GM12891 (cell line): ENCODE data around the gene CRMP1.

Source experiments
- PAX5 ChIP-seq: IDR thresholded peaks from 2 replicates; pipeline ENCODE4 v1.6.1; 2011; ENCODE audit warnings: low read length, moderate library complexity, mild to moderate bottlenecking; ENCODE audit not compliant: insufficient read depth, severe bottlenecking
- POLR2A ChIP-seq: IDR thresholded peaks from 2 replicates; pipeline ENCODE4 v1.6.1; 2011; ENCODE audit warnings: low read depth, low read length, control low read depth
- POLR2AphosphoS5 ChIP-seq: IDR thresholded peaks from 2 replicates; pipeline ENCODE4 v1.6.1; 2011; ENCODE audit warnings: low read depth, low read length, control low read depth
- POU2F2 ChIP-seq: IDR thresholded peaks from 2 replicates; pipeline ENCODE4 v1.6.1; 2011; ENCODE audit warnings: low read depth, mild to moderate bottlenecking, control low read depth, low read length, moderate library complexity
- SPI1 ChIP-seq: IDR thresholded peaks from 2 replicates; pipeline ENCODE4 v1.6.1; 2011; ENCODE audit warnings: low read depth, low read length, control low read depth
- TAF1 ChIP-seq: IDR thresholded peaks from 2 replicates; pipeline ENCODE4 v1.6.1; 2011; ENCODE audit warnings: low read depth, low read length, control low read depth

DNA sequence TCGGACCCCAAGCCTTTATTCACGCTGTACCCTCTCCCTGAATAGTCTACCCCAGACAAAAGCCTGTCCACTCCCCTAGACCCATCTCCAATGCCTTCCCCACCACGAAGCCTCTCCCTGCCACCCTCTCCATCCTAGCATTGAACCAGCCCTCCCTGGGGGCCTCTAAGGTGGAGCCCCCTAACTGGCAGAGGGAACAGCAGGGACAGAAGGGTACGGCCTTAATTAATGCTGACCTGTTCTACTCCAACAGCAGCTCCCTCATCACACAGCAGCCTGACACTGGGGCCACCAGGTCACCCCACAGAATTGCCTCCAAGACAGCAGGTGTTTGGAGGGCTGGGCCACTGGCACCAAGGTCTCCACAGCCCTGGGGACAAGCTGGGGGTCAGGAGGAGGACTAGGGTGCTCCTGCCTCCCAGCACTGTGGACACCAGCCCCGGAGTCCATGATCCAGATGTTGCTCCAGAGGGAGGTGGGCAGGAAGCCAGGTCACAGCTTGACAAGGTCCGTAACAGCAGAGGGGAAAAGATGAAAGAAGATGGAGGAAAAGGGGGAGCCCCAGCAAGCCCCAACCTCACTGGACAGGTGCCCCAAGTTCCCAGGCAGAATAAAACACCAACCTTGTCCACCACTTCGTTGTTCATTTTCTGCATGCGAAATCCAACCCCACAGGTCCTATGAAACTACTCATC lies 3.7 kb downstream of the CRMP1 start:
- TF ChIP-seq POLR2A (no peak), POLR2AphosphoS5 (no peak), SPI1 (no peak), TAF1 (no peak), PAX5 (no peak), POU2F2 (no peak)
